NCI-H748 (cell line): ENCODE data around the gene PAIP2.
"Not testable (repeated sequence)": the region's sequence is repeated elsewhere in the genome, so short reads cannot be mapped to it uniquely, and the experiment has no call there.

Experiments
- DNase-seq: peaks from one replicate; lab custom pipeline; 2025; ENCODE audit not compliant: unreplicated experiment; lab: John Stamatoyannopoulos, UW

The PAIP2 gene

GRCh38 chr5:139409116-139409515 is 67.5 kb downstream of the PAIP2 start:
- DNase-seq: not testable (repeated sequence)

GRCh38 chr5:139410121-139410992 is 68.7 kb downstream of the PAIP2 start:
- DNase-seq: no peak

GRCh38 chr5:139410993-139411828 is 69.6 kb downstream of the PAIP2 start:
- no peak for DNase-seq

GRCh38 chr5:139413153-139413552 is 71.5 kb downstream of the PAIP2 start:
- no peak for DNase-seq

GRCh38 chr5:139413963-139414362 is 72.3 kb downstream of the PAIP2 start:
- DNase-seq: no peak

- no peak for DNase-seq
Measured at GRCh38 chr5:139414581-139415130, 73.0 kb downstream of the PAIP2 start.

GRCh38 chr5:139415221-139415861 is 73.7 kb downstream of the PAIP2 start:
- no peak for DNase-seq

GRCh38 chr5:139415869-139416268 is 74.2 kb downstream of the PAIP2 start:
- no peak for DNase-seq

GRCh38 chr5:139416651-139417050 is 75.0 kb downstream of the PAIP2 start:
- no peak for DNase-seq

GRCh38 chr5:139417214-139417613 is 75.6 kb downstream of the PAIP2 start:
- DNase-seq: no peak

- no peak for DNase-seq
Measured at GRCh38 chr5:139418793-139419192, 77.1 kb downstream of the PAIP2 start.
